ENCODE data around the gene TMEM51. TPM values are rescaled to one million over a fixed set of nuclear protein-coding genes. Genes with fewer than 3 reads are reported as not detected.

Gene TMEM51
- polyA plus RNA-seq, 1 donor (not counting 4 experiments of a cell fraction or from before 2014, with no cell fraction given) = 12.9 TPM

- no peak for DNase-seq (ENCODE audit: low read depth, low spot score)
- no peak for TF ChIP-seq CTCF (optimal IDR thresholded peaks at IDR 0.05 in 1 of 3, IDR thresholded peaks at IDR 0.05 in 1 of 3, conservative IDR thresholded peaks at IDR 0.05 in 1 of 3; ENCODE audit: extremely low read depth in 1 of 3, insufficient read depth in 2 of 3, low read length in 3 of 3)
- no peak for TF ChIP-seq EZH2 (IDR thresholded peaks at IDR 0.05; ENCODE audit: low read length)
- Histone ChIP-seq H4K20me1 (ENCODE audit: control insufficient read depth, extremely low read depth, insufficient read depth, low read length) (no peaks in the 10 kb centered on the region), H3K4me3 (ENCODE audit: control insufficient read depth in 2 of 3, extremely low read depth in 1 of 3, insufficient read depth in 2 of 3, low read depth in 1 of 3, low read length in 3 of 3) (no peak overlapping the region), H3K4me2 (ENCODE audit: control insufficient read depth, extremely low read depth, insufficient read depth, low read depth, low read length) (no peak overlapping the region), H3K36me3 (ENCODE audit: control insufficient read depth in 2 of 2, extremely low read depth in 1 of 2, insufficient read depth in 2 of 2, low read length in 2 of 2) (no peaks in the 10 kb centered on the region), H3K27ac (ENCODE audit: control insufficient read depth, insufficient read depth, low read length) (no peak overlapping the region), H3K4me1 (ENCODE audit: control insufficient read depth, extremely low read depth, insufficient read depth, low read length) (peaks cover 6% of the 10 kb centered on the region), H3K9me3 (ENCODE audit: control insufficient read depth, low read depth, low read length) (no peaks in the 10 kb centered on the region), H2AFZ (ENCODE audit: control insufficient read depth, low read length) (no peak overlapping the region), H3K79me2 (ENCODE audit: control insufficient read depth, insufficient read depth, low read length) (no peaks in the 10 kb centered on the region), H3K9ac (ENCODE audit: control insufficient read depth, extremely low read depth, insufficient read depth, low read length) (no peak overlapping the region), H3K9me1 (ENCODE audit: control insufficient read depth, extremely low read depth, insufficient read depth, low read length) (no peaks in the 10 kb centered on the region), H3K27me3 (ENCODE audit: control insufficient read depth, extremely low read depth, insufficient read depth, low read length) (no peaks in the 10 kb centered on the region)
- dilution Hi-C loops (cut with MboI; ENCODE audit: extremely low pct_ligation_motif_present, low sequenced_read_pairs) = no loop called here
- FAIRE-seq = no peak
These were observed 108.4 kb downstream of the TMEM51 start for GRCh38 chr1:15262003-15262377.

- Histone ChIP-seq H3K4me1 (ENCODE audit: control insufficient read depth, extremely low read depth, insufficient read depth, low read length) (peaks cover 6% of the 10 kb centered on the region), H2AFZ (ENCODE audit: control insufficient read depth, low read length) (no peak overlapping the region), H3K79me2 (ENCODE audit: control insufficient read depth, insufficient read depth, low read length) (no peaks in the 10 kb centered on the region), H3K36me3 (ENCODE audit: control insufficient read depth in 2 of 2, extremely low read depth in 1 of 2, insufficient read depth in 2 of 2, low read length in 2 of 2) (no peaks in the 10 kb centered on the region), H3K9ac (ENCODE audit: control insufficient read depth, extremely low read depth, insufficient read depth, low read length) (no peak overlapping the region), H4K20me1 (ENCODE audit: control insufficient read depth, extremely low read depth, insufficient read depth, low read length) (no peaks in the 10 kb centered on the region), H3K4me2 (ENCODE audit: control insufficient read depth, extremely low read depth, insufficient read depth, low read depth, low read length) (no peak overlapping the region), H3K9me3 (ENCODE audit: control insufficient read depth, low read depth, low read length) (no peaks in the 10 kb centered on the region), H3K9me1 (ENCODE audit: control insufficient read depth, extremely low read depth, insufficient read depth, low read length) (no peaks in the 10 kb centered on the region), H3K27ac (ENCODE audit: control insufficient read depth, insufficient read depth, low read length) (no peak overlapping the region), H3K27me3 (ENCODE audit: control insufficient read depth, extremely low read depth, insufficient read depth, low read length) (no peaks in the 10 kb centered on the region), H3K4me3 (ENCODE audit: control insufficient read depth in 2 of 3, extremely low read depth in 1 of 3, insufficient read depth in 2 of 3, low read depth in 1 of 3, low read length in 3 of 3) (no peak overlapping the region)
- dilution Hi-C loops (cut with MboI; ENCODE audit: extremely low pct_ligation_motif_present, low sequenced_read_pairs) = no loop called here
- FAIRE-seq (no peak), DNase-seq (ENCODE audit: low read depth, low spot score) (no peak)
- TF ChIP-seq CTCF (optimal IDR thresholded peaks at IDR 0.05 in 1 of 3, IDR thresholded peaks at IDR 0.05 in 1 of 3, conservative IDR thresholded peaks at IDR 0.05 in 1 of 3; ENCODE audit: extremely low read depth in 1 of 3, insufficient read depth in 2 of 3, low read length in 3 of 3) = no peak
- TF ChIP-seq EZH2 (IDR thresholded peaks at IDR 0.05; ENCODE audit: low read length) = no peak
These were observed 109.2 kb downstream of the TMEM51 start for GRCh38 chr1:15262706-15263105.

All from keratinocyte (primary cell).